Measurements from ENCODE around the gene HNRNPR.
A peak's percentile ranks its signal among the peaks of the same experiment; 100 is the strongest.
"Not testable (repeated sequence)": the region's sequence is repeated elsewhere in the genome, so short reads cannot be mapped to it uniquely, and the experiment has no call there.

The HNRNPR gene

GRCh38 chr1:23374079-23374735 lies 30.1 kb upstream of the HNRNPR start:
- H3K4me3 Mint-ChIP-seq; H3K36me3 Mint-ChIP-seq (ENCODE audit: low read depth); H3K27me3 Mint-ChIP-seq (ENCODE audit: low read depth); H3K9me3 Mint-ChIP-seq; H3K27ac Mint-ChIP-seq: not testable (repeated sequence)
- peaks cover 20% of the 10 kb centered on the region for H3K4me1 Mint-ChIP-seq (ENCODE audit: low read depth)

- Mint-ChIP-seq H3K4me3 (no peak overlapping the region), H3K9me3 (peaks cover 3% of the 10 kb centered on the region), H3K36me3 (ENCODE audit: low read depth) (peaks cover 6% of the 10 kb centered on the region), H3K27ac (no peak overlapping the region), H3K4me1 (ENCODE audit: low read depth) (peaks cover 27% of the 10 kb centered on the region), H3K27me3 (ENCODE audit: low read depth) (no peaks in the 10 kb centered on the region)
These were observed 28.1 kb upstream of the HNRNPR start for GRCh38 chr1:23371987-23372880.

DNA sequence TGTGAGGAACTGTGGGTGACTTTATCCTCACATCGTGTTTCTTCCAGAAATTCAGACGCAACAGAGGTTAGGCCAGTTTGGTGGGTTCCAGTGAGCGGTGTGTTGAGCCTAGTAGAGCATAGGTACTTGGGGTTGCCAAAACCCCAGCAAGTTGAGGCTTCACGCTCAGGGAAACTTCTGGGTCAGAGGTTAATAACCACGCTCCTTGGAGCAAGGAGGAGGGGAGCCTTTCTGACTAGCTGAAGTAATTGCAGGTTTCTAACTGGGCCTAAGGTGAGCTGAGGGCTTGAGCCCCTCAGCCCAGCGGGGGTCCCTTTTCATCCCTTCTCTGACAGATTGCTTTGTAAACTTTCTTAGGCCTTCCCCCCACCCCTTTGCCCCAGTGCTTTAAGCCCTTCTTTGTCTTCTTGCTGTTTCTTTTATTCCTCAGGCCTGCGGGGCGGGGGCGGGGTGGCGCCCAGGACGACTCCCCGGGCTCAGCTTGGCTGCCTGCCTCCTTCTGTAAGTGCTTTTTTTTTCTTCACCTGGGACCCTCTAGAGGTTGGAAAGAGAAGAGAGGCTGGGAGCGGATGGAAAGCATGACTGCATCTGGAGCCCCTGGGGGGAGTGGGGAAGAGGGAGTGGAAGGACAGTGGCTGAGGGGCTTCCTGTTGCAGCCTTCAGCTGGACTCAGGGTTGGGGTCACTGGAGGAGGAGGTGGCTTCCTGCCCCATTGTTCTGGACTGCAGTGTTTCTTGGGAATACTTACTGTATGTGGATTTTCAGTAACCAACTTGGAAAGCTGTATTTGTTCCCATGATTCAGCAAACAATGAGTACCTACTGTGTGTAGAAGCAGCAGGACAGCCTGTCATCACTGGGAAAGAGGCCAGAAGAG lies 26.9 kb upstream of the HNRNPR start:
- H3K4me3 Mint-ChIP-seq: no peak overlapping the region
- H3K27ac Mint-ChIP-seq: no peak overlapping the region
- no peaks in the 10 kb centered on the region for H3K27me3 Mint-ChIP-seq (ENCODE audit: low read depth)
- H3K4me1 Mint-ChIP-seq (ENCODE audit: low read depth): peaks cover 34% of the 10 kb centered on the region
- peaks cover 14% of the 10 kb centered on the region for H3K9me3 Mint-ChIP-seq
- peaks cover 17% of the 10 kb centered on the region for H3K36me3 Mint-ChIP-seq (ENCODE audit: low read depth)

GRCh38 chr1:23370330-23370708 lies 26.2 kb upstream of the HNRNPR start:
- Mint-ChIP-seq H3K4me1 (ENCODE audit: low read depth) (peaks cover 34% of the 10 kb centered on the region), H3K27ac (peak overlapping the region; percentile 45), H3K27me3 (ENCODE audit: low read depth) (no peaks in the 10 kb centered on the region), H3K36me3 (ENCODE audit: low read depth) (peaks cover 21% of the 10 kb centered on the region), H3K4me3 (peak overlapping the region; percentile 97), H3K9me3 (peaks cover 17% of the 10 kb centered on the region)

DNA sequence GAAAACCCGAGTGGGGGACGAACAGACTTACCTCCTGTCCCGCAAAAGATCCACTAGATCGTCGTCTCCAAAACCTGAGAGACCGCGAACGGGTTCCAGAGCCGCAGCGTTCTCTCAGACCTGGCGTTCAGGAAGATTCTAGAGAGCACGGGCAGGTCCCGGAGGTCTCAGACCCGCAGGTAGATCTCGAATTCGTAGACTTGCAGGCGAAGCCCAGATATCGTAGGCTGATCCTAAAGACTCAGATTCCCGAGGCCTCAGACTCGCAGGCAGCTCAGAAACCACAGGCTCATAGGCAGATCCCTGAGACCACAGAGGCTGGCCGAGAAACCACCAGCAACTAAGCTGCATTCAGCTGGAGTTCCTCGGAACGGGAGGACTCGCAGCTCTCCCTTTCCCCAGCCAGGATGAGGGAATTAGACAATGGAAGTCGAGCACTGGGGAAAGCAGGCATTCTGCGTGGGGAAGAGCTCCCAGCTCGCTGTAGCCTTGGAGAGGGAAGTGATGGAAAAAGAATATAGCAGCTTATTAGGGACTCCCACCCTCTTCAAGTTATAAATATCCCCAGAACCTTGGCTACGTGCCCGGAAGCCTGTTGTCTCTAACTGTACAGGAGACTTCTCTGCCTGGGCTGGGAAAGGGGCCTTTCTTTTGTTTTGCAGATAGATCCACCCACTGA lies 25.4 kb upstream of the HNRNPR start, which contains the start of gene ZNF436:
Gene ZNF436, minus strand, starts transcription at position 502 of the 679 bp plus-strand sequence. CDS start 1,831 bp downstream, outside the sequence.
- peak within 1 kb of the TSS; percentile 97 for H3K4me3 Mint-ChIP-seq
- peak within 1 kb of the TSS; percentile 98 for H3K27ac Mint-ChIP-seq
- H3K4me1 Mint-ChIP-seq (ENCODE audit: low read depth): peaks cover 34% of the 10 kb centered on the region

DNA sequence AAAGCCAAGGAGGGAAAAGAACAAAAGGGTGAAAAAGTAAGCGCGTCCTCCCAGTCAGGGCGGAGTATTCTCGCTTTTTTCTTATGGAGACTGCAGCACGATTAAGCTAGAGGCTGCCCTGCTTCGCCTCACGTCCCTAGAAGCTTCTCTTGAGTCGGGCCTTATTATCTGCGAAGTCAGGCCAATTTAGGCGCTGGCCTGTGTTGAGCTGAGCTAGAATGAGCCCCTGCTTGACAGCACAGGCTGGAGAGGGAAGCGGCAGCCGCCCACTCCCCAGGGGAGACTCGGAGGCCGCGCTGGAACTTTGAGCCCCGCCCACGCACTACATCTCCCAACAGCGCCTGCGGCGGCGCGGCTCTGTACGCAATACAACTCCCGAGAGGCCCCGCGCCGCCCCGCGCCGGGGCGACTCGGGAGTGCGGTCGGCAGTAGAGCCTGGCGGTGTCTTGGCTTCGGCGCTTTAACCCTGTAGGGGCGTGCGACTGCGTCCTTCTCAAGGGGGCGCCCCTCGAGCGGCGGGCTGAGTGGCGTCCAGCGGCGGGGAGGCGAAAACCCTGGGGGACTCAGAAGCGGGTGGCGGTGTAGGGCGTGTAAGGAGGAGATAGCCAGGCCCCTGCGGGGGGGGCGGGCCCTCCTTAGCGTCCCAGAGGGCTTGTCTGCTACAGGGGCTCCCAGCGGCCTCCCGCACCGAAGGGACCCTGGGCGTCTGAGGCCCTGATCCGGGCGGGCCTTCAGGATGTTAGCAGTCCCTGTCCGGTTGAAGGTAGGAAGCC lies 24.7 kb upstream of the HNRNPR start:
- peaks cover 23% of the 10 kb centered on the region for H3K9me3 Mint-ChIP-seq
- peak overlapping the region; percentile 97 for H3K4me3 Mint-ChIP-seq
- H3K36me3 Mint-ChIP-seq (ENCODE audit: low read depth): peaks cover 30% of the 10 kb centered on the region
- H3K27ac Mint-ChIP-seq: peak overlapping the region; percentile 98
- no peaks in the 10 kb centered on the region for H3K27me3 Mint-ChIP-seq (ENCODE audit: low read depth)
- peaks cover 34% of the 10 kb centered on the region for H3K4me1 Mint-ChIP-seq (ENCODE audit: low read depth)

More for the DNA sequence above, 25.4 kb upstream of the HNRNPR start, which contains the start of gene ZNF436:
- Mint-ChIP-seq H3K9me3 (peaks cover 19% of the 10 kb centered on the region), H3K36me3 (ENCODE audit: low read depth) (peaks cover 26% of the 10 kb centered on the region), H3K27me3 (ENCODE audit: low read depth) (no peaks in the 10 kb centered on the region)

DNA sequence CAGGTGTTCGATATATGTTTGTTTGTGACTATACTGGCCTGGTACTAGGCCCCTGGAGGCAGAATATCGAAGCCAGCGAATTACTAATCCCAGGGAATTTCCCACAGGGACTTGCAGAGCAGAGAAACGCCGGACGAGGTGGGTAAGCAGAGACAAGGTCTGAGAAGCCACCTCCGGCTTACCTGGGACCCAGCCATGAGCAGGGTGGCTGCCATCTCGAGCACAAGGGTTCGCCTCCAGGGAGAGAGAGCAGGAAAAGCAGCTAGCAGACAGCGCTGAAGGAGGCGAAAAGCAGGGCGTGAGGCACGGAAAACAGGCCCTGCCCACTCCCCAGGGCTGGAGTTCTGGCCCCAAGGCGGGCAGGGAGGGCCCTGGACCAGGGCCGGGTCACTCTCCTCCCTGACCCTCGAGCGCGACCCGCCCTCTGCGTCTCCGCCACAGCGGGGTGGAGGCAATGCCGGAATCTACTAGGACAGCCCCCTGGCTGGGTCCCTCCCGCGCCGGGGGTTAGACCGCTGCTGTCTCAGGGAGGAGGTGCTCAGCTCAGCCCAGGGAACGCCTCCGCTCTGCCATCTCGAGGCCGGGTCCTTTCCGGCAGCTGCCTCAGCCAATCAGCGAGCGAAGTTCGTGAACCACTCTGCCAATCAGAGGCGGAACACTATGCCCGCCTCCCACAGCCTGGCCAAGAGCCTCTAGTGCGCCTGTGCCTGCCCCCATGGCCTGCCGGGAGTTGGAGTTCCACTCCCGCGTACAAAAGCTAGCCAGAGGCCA lies 23.9 kb upstream of the HNRNPR start:
- Mint-ChIP-seq H3K4me1 (ENCODE audit: low read depth) (peaks cover 34% of the 10 kb centered on the region), H3K27me3 (ENCODE audit: low read depth) (no peaks in the 10 kb centered on the region), H3K27ac (peak overlapping the region; percentile 98), H3K9me3 (peaks cover 30% of the 10 kb centered on the region), H3K4me3 (peak overlapping the region; percentile 97), H3K36me3 (ENCODE audit: low read depth) (peaks cover 35% of the 10 kb centered on the region)

GRCh38 chr1:23367451-23367790 lies 23.3 kb upstream of the HNRNPR start:
- Mint-ChIP-seq H3K36me3 (ENCODE audit: low read depth) (peaks cover 41% of the 10 kb centered on the region), H3K4me3 (peak overlapping the region; percentile 97), H3K27me3 (ENCODE audit: low read depth) (no peaks in the 10 kb centered on the region)

GRCh38 chr1:23366598-23366997 lies 22.5 kb upstream of the HNRNPR start:
- Mint-ChIP-seq H3K27me3 (ENCODE audit: low read depth) (no peaks in the 10 kb centered on the region), H3K4me3 (peak overlapping the region; percentile 97), H3K27ac (no peak overlapping the region), H3K4me1 (ENCODE audit: low read depth) (peaks cover 30% of the 10 kb centered on the region), H3K36me3 (ENCODE audit: low read depth) (peaks cover 49% of the 10 kb centered on the region), H3K9me3 (peaks cover 43% of the 10 kb centered on the region)

More at GRCh38 chr1:23367451-23367790, 23.3 kb upstream of the HNRNPR start:
- peaks cover 33% of the 10 kb centered on the region for H3K4me1 Mint-ChIP-seq (ENCODE audit: low read depth)
- peak overlapping the region; percentile 90 for H3K27ac Mint-ChIP-seq
- peaks cover 36% of the 10 kb centered on the region for H3K9me3 Mint-ChIP-seq

DNA sequence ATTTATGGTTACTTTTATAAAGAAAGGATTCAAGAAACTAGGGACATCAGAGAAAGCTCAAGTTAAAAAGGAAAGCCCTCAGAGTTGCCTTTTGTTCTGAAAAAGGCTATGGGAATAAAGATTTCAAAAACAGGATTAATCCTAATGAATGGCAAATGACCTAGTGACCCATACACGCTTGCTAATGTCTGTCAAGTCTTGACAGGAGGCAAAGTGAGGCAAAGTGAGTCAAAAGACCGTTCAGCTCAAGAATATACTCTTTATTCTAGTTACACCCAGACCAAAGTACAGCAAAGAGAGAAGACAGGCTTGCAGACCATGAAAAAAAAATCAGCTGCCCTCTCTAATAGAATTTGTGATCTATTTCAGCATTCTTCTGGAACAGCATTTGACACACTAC lies 22.1 kb upstream of the HNRNPR start:
- no peak overlapping the region for H3K4me3 Mint-ChIP-seq
- H3K27ac Mint-ChIP-seq: no peak overlapping the region
- peaks cover 53% of the 10 kb centered on the region for H3K36me3 Mint-ChIP-seq (ENCODE audit: low read depth)
- no peaks in the 10 kb centered on the region for H3K27me3 Mint-ChIP-seq (ENCODE audit: low read depth)
- peaks cover 30% of the 10 kb centered on the region for H3K4me1 Mint-ChIP-seq (ENCODE audit: low read depth)
- peaks cover 48% of the 10 kb centered on the region for H3K9me3 Mint-ChIP-seq

- peaks cover 79% of the 10 kb centered on the region for H3K9me3 Mint-ChIP-seq
- H3K27ac Mint-ChIP-seq: no peak overlapping the region
- peaks cover 75% of the 10 kb centered on the region for H3K36me3 Mint-ChIP-seq (ENCODE audit: low read depth)
- no peak overlapping the region for H3K4me3 Mint-ChIP-seq
- H3K27me3 Mint-ChIP-seq (ENCODE audit: low read depth): no peaks in the 10 kb centered on the region
- H3K4me1 Mint-ChIP-seq (ENCODE audit: low read depth): peaks cover 8% of the 10 kb centered on the region
These were observed 18.2 kb upstream of the HNRNPR start for GRCh38 chr1:23362218-23362713.

- Mint-ChIP-seq H3K4me1 (ENCODE audit: low read depth) (peaks cover 4% of the 10 kb centered on the region), H3K4me3 (no peak overlapping the region), H3K27me3 (ENCODE audit: low read depth) (no peaks in the 10 kb centered on the region), H3K9me3 (peaks cover 71% of the 10 kb centered on the region), H3K36me3 (ENCODE audit: low read depth) (peaks cover 51% of the 10 kb centered on the region), H3K27ac (no peak overlapping the region)
These were observed 14.3 kb upstream of the HNRNPR start for GRCh38 chr1:23358310-23358875.

Measured in T-helper 1 cell treated with Interleukin-12 subunit alpha and Interleukin-12 subunit beta and Interleukin-4 antibody, amounts not matched to agents 30 μg/mL and 1 μg/mL, for 36 hours (primary cell).